ENCODE data around the gene TIMP3. TPM values are rescaled to one million over a fixed set of nuclear protein-coding genes. Genes with fewer than 3 reads are reported as not detected.

The TIMP3 gene
- total and polyA plus RNA-seq, 2 of the 4 experiments (the other 2 are of a cell fraction) = 98.8 to 179 TPM

DNA sequence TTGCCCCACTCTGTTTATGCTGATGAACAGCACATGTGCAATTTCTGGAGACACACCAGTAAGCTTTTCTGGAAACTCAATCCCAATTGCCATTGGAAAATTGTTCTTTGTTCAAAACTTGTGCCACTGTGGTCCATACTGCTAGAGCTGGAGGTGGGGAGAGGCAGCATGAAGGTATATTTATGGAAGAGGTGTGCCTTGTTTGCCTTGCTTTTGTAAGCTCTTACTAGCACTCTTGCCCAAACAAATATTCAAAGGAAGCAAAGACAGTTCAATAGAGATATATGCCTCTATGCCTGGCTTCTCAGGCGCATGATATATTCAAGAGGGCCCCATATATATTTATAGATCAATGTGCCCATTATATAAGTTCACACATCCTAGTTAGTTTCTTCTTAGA is 42.7 kb downstream of the TIMP3 start:
- POLR2A ChIA-PET (ENCODE audit: unreplicated experiment) = no interaction called here
- no peak overlapping the region for H3K27ac ChIP-seq (ENCODE audit: insufficient read depth, low read length)
- H3K4me1 ChIP-seq (ENCODE audit: control insufficient read depth, insufficient read depth, low read length) = peaks cover 7% of the 10 kb centered on the region; the same call in 1 of the 2 replicates
- no peak overlapping the region for H3K56ac ChIP-seq (ENCODE audit: extremely low read depth, insufficient read depth, low read length)
- WGBS, 2 experiments (ENCODE audit: extremely low coverage in 2 of 2, insufficient read length in 1 of 2) = no CpG with 5 or more reads among the region's 1 CpG
- TF ChIP-seq RAD21 (IDR thresholded peaks at IDR 0.05; ENCODE audit: low read length) (no peak), RFX5 (IDR thresholded peaks at IDR 0.05; ENCODE audit: low read depth, low read length) (no peak)
- TF ChIP-seq, protein P1, sequence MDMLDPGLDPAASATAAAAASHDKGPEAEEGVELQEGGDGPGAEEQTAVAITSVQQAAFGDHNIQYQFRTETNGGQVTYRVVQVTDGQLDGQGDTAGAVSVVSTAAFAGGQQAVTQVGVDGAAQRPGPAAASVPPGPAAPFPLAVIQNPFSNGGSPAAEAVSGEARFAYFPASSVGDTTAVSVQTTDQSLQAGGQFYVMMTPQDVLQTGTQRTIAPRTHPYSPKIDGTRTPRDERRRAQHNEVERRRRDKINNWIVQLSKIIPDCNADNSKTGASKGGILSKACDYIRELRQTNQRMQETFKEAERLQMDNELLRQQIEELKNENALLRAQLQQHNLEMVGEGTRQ (IDR thresholded peaks at IDR 0.05; ENCODE audit: low read depth, low read length) = no peak
- H3K4me2 ChIP-seq (ENCODE audit: low read depth, low read length) = no peak overlapping the region
- H4K91ac ChIP-seq (ENCODE audit: insufficient read depth, low read depth, low read length) = no peak overlapping the region
- H3K9ac ChIP-seq (ENCODE audit: low read depth, low read length) = no peak overlapping the region
- no TSS peak for BruUV-seq (replicated peaks)
- H2BK5ac ChIP-seq (ENCODE audit: low read depth, low read length, poor library complexity, severe bottlenecking) = no peak overlapping the region
- DNase-seq = no peak
- no peak overlapping the region for H4K8ac ChIP-seq (ENCODE audit: low read depth in 2 of 2, low read length in 2 of 2)
- no peak overlapping the region for H3K4me3 ChIP-seq (ENCODE audit: insufficient read depth, low read depth, low read length)
- H3K4ac ChIP-seq (ENCODE audit: low read depth, low read length) = no peak overlapping the region
- H2AFZ ChIP-seq (replicated peaks; ENCODE audit: low read length, poor library complexity) = no peak overlapping the region
- ATAC-seq (ENCODE audit: low read depth) = no peak
- H3K18ac ChIP-seq (ENCODE audit: low read depth, low read length) = no peak overlapping the region
- H3K9me1 ChIP-seq (ENCODE audit: insufficient read depth, low read length) = peaks cover 35% of the 10 kb centered on the region
- in situ Hi-C loops (cut with MboI; ENCODE audit: low sequenced_read_pairs) (no loop called here), intact Hi-C loops (cut with micrococcal nuclease) (no loop called here), dilution Hi-C loops (cut with HindIII; ENCODE audit: low sequenced_read_pairs, unreplicated experiment) (no loop called here)
- H2AK5ac ChIP-seq (ENCODE audit: low read depth, low read length) = no peak overlapping the region
- no peak overlapping the region for H3K23ac ChIP-seq (ENCODE audit: low read depth, low read length)
- H3K27me3 ChIP-seq (ENCODE audit: control insufficient read depth, insufficient read depth, low read length) = no peaks in the 10 kb centered on the region
- peaks cover 58% of the 10 kb centered on the region for H3K36me3 ChIP-seq (ENCODE audit: control insufficient read depth, insufficient read depth, low read length)
- H2BK120ac ChIP-seq (ENCODE audit: low read depth, low read length) = no peak overlapping the region
- peaks cover 36 to 89% of the 10 kb centered on the region in 2 experiments for H3K79me1 ChIP-seq (ENCODE audit: low read depth in 1 of 2, low read length in 2 of 2)
- CTCF ChIA-PET = no interaction called here
- peaks cover 100% of the 10 kb centered on the region for H4K20me1 ChIP-seq (ENCODE audit: insufficient read depth, low read length)
- H2AK9ac ChIP-seq (replicated peaks; ENCODE audit: low read depth, low read length, poor library complexity) = no peak overlapping the region
- no peak overlapping the region for H2BK15ac ChIP-seq (ENCODE audit: low read depth, low read length)
- no peak overlapping the region for H2BK20ac ChIP-seq (ENCODE audit: low read depth, low read length)
- no peaks in the 10 kb centered on the region for H3K9me3 ChIP-seq (ENCODE audit: control insufficient read depth, insufficient read depth, low read length)
- no peak overlapping the region for H3K14ac ChIP-seq (replicated peaks; ENCODE audit: low read depth, low read length)
- H4K5ac ChIP-seq (ENCODE audit: low read depth, low read length) = no peak overlapping the region

Data from IMR-90 (cell line).